HCT116 (cell line): ENCODE data around the gene SEMA3E. TPM values are rescaled to one million over a fixed set of nuclear protein-coding genes. Genes with fewer than 3 reads are reported as not detected.

ENCODE experiments used
- ATAC-seq: fragments of 200-7000 bp; cut with Tn5 transposase; 2 replicates; pipeline ENCODE4 v1.9.1; 2020; ENCODE audit warnings: mild to moderate bottlenecking, moderate library complexity
- BruUV-seq: library from RNA; stranded (reverse); fragments of 400-500 nt; replicated peaks from 2 replicates; lab custom pipeline; 2021; lab: Mats Ljungman, UMichigan
- CTCF ChIA-PET: fragments of 300-600 bp; sonication (Branson Sonifier 250); formaldehyde crosslinking; loops from one replicate; lab custom pipeline; 2021; ENCODE audit warnings: antibody characterized with exemption; lab: Charles Lee
- POLR2A ChIA-PET: fragments of 300-600, 350-600 bp; sonication (Branson Sonifier 250); formaldehyde crosslinking; loops from one replicate; lab custom pipeline; 2021; ENCODE audit warnings: antibody characterized with exemption; lab: Charles Lee
- RAD21 ChIA-PET, 2 experiments: fragments of 300-600 bp; sonication (Branson Sonifier 250); formaldehyde crosslinking; loops; one replicate each; lab custom pipeline; 2023; ENCODE audit warnings: low total read pairs in 2 of 2; ENCODE audit not compliant: uncharacterized antibody in 2 of 2, unreplicated experiment in 2 of 2, low non-redundant PET in 1 of 2; lab: Charles Lee
- DNase-seq: peaks from one replicate; pipeline ENCODE4 v3.0.0-alpha.2; 2010; ENCODE audit warnings: low read depth, low spot score
- H2AFZ ChIP-seq: fragments of 200-600 bp; shearing (Covaris generic), sonication (generic); 2 replicates; pipeline ENCODE4 v1.6.1; 2017; ENCODE audit warnings: low read depth, mixed run types, mixed read lengths, antibody characterized with exemption, low read length; ENCODE audit not compliant: poor library complexity, severe bottlenecking
- H3K27ac ChIP-seq: 2 replicates; pipeline ENCODE4 v1.5.1; 2012; ENCODE audit warnings: low read depth, low read length
- H3K27me3 ChIP-seq: fragments of 200-600 bp; sonication (generic); 2 replicates; pipeline ENCODE4 v1.6.1; 2016; ENCODE audit warnings: mixed run types, low read length, mixed read lengths; ENCODE audit not compliant: insufficient read depth
- H3K36me3 ChIP-seq, 2 experiments: fragments of 200-500 bp in 1 of 2; fragments of 200-600 bp in 1 of 2; sonication (Bioruptor generic) in 1 of 2; sonication (generic) in 1 of 2; 2 replicates each; pipeline versions ENCODE4 v1.5.1 to v1.6.1; 2014 to 2016; ENCODE audit warnings: low read length in 2 of 2, inconsistent platforms in 1 of 2, mixed read lengths in 1 of 2, mixed run types in 1 of 2; ENCODE audit not compliant: insufficient read depth in 2 of 2, control insufficient read depth in 1 of 2
- H3K4me1 ChIP-seq, 2 experiments: fragments of 200-600 bp in 1 of 2; sonication (generic) in 1 of 2; 2 replicates each; pipeline versions ENCODE4 v1.5.1 to v1.6.1; 2012 to 2017; ENCODE audit warnings: low read length in 2 of 2, inconsistent platforms in 1 of 2, mild to moderate bottlenecking in 1 of 2, mixed read lengths in 1 of 2, mixed run types in 1 of 2, moderate library complexity in 1 of 2; ENCODE audit not compliant: insufficient read depth in 2 of 2, control insufficient read depth in 1 of 2
- H3K4me2 ChIP-seq: fragments of 200-600 bp; sonication (generic); 2 replicates; pipeline ENCODE4 v1.6.1; 2017; ENCODE audit warnings: mixed run types, low read length, mixed read lengths
- H3K4me3 ChIP-seq, 2 experiments: fragments of 200-600 bp in 1 of 2; sonication (generic) in 1 of 2; replicated peaks in 1 of 2; 2 replicates each; pipeline ENCODE4 v1.5.1; 2011 to 2016; ENCODE audit warnings: low read length in 2 of 2, control low read depth in 1 of 2, low read depth in 1 of 2, mild to moderate bottlenecking in 1 of 2, mixed read lengths in 1 of 2, mixed run types in 1 of 2
- H3K79me2 ChIP-seq: fragments of 200-600 bp; sonication (generic); 2 replicates; pipeline ENCODE4 v1.6.1; 2017; ENCODE audit warnings: mild to moderate bottlenecking, mixed run types, low read length, moderate library complexity, mixed read lengths; ENCODE audit not compliant: insufficient read depth
- H3K9ac ChIP-seq: fragments of 200-600 bp; sonication (generic); 2 replicates; pipeline ENCODE4 v1.6.1; 2016; ENCODE audit warnings: low read length, mixed read lengths
- H3K9me2 ChIP-seq: fragments of 200-600 bp; sonication (generic), shearing (Covaris generic); 2 replicates; pipeline ENCODE4 v1.6.1; 2017; ENCODE audit warnings: mixed run types, mild to moderate bottlenecking, moderate library complexity; ENCODE audit not compliant: insufficient read depth
- H3K9me3 ChIP-seq, 2 experiments: fragments of 200-500 bp in 1 of 2; fragments of 200-600 bp in 1 of 2; sonication (Bioruptor generic) in 1 of 2; sonication (generic) in 1 of 2; 2 replicates each; pipeline ENCODE4 v1.6.1; 2014 to 2017; ENCODE audit warnings: low read length in 2 of 2, mixed read lengths in 2 of 2, inconsistent platforms in 1 of 2, low read depth in 1 of 2, mild to moderate bottlenecking in 1 of 2, mixed run types in 1 of 2, moderate library complexity in 1 of 2; ENCODE audit not compliant: control insufficient read depth in 1 of 2, insufficient read depth in 1 of 2
- H4K20me1 ChIP-seq: fragments of 200-600 bp; sonication (generic), shearing (Covaris generic); 2 replicates; pipeline ENCODE4 v1.6.1; 2017; ENCODE audit warnings: mixed run types, mild to moderate bottlenecking, moderate library complexity; ENCODE audit not compliant: insufficient read depth
- CBX3 ChIP-seq: IDR thresholded peaks from 2 replicates; pipeline ENCODE4 v1.6.1; 2012; ENCODE audit warnings: low read depth
- CEBPB ChIP-seq: IDR thresholded peaks from 2 replicates; pipeline ENCODE4 v1.6.1; 2012; ENCODE audit warnings: low read depth
- EZH2phosphoT487 ChIP-seq: fragments of 200-600 bp; IDR thresholded peaks from 2 replicates; pipeline ENCODE4 v1.6.1; 2018; ENCODE audit warnings: antibody characterized with exemption, borderline replicate concordance
- POLR2A ChIP-seq: IDR thresholded peaks from 2 replicates; pipeline ENCODE4 v1.7.0; 2011; ENCODE audit warnings: borderline replicate concordance; ENCODE audit not compliant: insufficient read depth, insufficient read length; ENCODE audit errors: extremely low read depth
- POLR2AphosphoS5 ChIP-seq: IDR thresholded peaks from 2 replicates; pipeline ENCODE4 v1.6.1; 2011; ENCODE audit warnings: mild to moderate bottlenecking, low read depth, low read length, moderate library complexity
- RAD21 ChIP-seq: IDR thresholded peaks from 2 replicates; pipeline ENCODE4 v1.6.1; 2012; ENCODE audit warnings: low read depth, mild to moderate bottlenecking
- SIN3A ChIP-seq: IDR thresholded peaks from 2 replicates; pipeline ENCODE4 v1.6.1; 2012; ENCODE audit warnings: low read depth
- SP1 ChIP-seq: IDR thresholded peaks from 2 replicates; pipeline ENCODE4 v1.6.1; 2012; ENCODE audit warnings: low read depth
- TCF7L2 ChIP-seq: IDR thresholded peaks from 2 replicates; pipeline ENCODE4 v1.7.0; 2011; ENCODE audit warnings: borderline replicate concordance, inconsistent platforms; ENCODE audit not compliant: insufficient read depth, insufficient read length; ENCODE audit errors: extremely low read depth
- YY1 ChIP-seq: IDR thresholded peaks from 2 replicates; pipeline ENCODE4 v1.6.1; 2011; ENCODE audit warnings: low read length, low read depth, moderate library complexity, mild to moderate bottlenecking; ENCODE audit not compliant: insufficient replicate concordance; ENCODE audit errors: extremely low read depth
- intact Hi-C: fragments of 100-400 bp; cut with micrococcal nuclease; formaldehyde crosslinking; loops from 2 replicates; pipeline ENCODE4 v1.10.0; 2022
- total RNA-seq: library from RNA; stranded (reverse); gene quantifications from one replicate; pipeline ENCODE4 v1.2.1, GENCODE V29; 2021; ENCODE audit not compliant: unreplicated experiment
- TF ChIP-seq, protein P1 (sequence below): IDR thresholded peaks from 2 replicates; pipeline ENCODE4 v1.6.1; 2012
- TF ChIP-seq, protein P2 (sequence below): IDR thresholded peaks from 2 replicates; pipeline ENCODE4 v1.6.1; 2011; ENCODE audit warnings: mild to moderate bottlenecking, low read length, moderate library complexity; ENCODE audit not compliant: insufficient replicate concordance; ENCODE audit errors: extremely low read depth
- TF ChIP-seq, protein P3 (sequence below), 3 experiments: fragments of 200-600 bp in 1 of 3; sonication (generic) in 1 of 3; IDR thresholded peaks in 2 of 3; conservative IDR thresholded peaks in 1 of 3; 2 replicates each; pipeline ENCODE4 v1.5.1; 2012 to 2017; ENCODE audit warnings: low read depth in 2 of 3, low read length in 2 of 3, antibody characterized with exemption in 1 of 3, borderline replicate concordance in 1 of 3, control low read depth in 1 of 3, mild to moderate bottlenecking in 1 of 3, mixed read lengths in 1 of 3, mixed run types in 1 of 3, moderate library complexity in 1 of 3; ENCODE audit not compliant: insufficient read depth in 1 of 3

Gene SEMA3E
- total RNA-seq, 1 experiment from 2014 or later: 1.6 TPM

DNA sequence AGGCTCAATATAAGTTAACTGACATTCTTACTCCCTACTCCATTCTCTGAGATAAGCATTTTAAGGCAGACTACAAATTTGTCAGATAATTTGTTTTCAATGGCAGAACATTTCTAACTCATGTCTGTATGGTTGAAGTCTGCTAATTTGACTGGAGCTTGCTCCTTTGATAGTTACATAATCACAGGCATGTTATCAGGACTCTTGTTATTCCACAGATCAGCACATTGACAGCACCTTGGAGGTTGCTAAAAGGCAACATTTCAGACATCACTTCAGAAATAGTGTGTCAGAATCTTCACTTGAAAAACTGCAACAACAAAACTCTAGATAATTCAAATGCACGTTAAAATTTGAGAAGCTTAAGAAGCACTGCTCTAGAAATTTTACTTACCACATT is 327.9 kb downstream of the SEMA3E start:
- no peak overlapping the region for H3K4me3 ChIP-seq
- H4K20me1 ChIP-seq: no peaks in the 10 kb centered on the region
- H3K36me3 ChIP-seq: no peaks in the 10 kb centered on the region
- no peak overlapping the region for H3K4me2 ChIP-seq
- intact Hi-C loops: no loop called here
- H3K27me3 ChIP-seq: no peaks in the 10 kb centered on the region
- CTCF ChIA-PET: no interaction called here
- H3K9me2 ChIP-seq: no peaks in the 10 kb centered on the region
- DNase-seq (no peak), ATAC-seq (no peak)
- no peaks in the 10 kb centered on the region for H3K9me3 ChIP-seq
- no peaks in the 10 kb centered on the region for H3K79me2 ChIP-seq
- H2AFZ ChIP-seq: no peak overlapping the region
- no peak overlapping the region for H3K9ac ChIP-seq
- H3K27ac ChIP-seq: no peak overlapping the region
- no TSS peak for BruUV-seq
- no peaks in the 10 kb centered on the region for H3K4me1 ChIP-seq
- TF ChIP-seq POLR2AphosphoS5 (no peak), RAD21 (no peak), POLR2A (no peak)
- TF ChIP-seq, all 23 proteins: peak for 0
- RAD21 ChIA-PET: no interaction called here
- POLR2A ChIA-PET: no interaction called here

DNA sequence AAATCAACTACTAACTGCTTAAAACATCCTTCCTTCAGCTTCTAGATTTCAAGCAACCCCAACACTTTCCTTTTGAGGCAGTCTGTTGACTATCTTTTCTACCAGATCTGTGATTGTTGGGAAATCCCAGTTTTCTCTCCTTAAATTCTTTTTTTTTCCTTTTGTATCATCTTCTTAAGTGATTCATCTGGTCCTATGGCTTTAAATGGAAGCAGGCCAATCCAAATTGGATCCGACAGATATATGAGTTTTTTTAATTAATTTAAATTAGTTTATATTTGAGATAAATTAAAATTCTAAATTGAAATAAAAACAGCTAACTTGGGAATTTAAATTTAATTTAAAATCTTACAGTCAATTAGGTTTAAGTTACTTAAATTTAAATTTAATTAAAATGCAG is 335.0 kb downstream of the SEMA3E start:
- no peaks in the 10 kb centered on the region for H3K79me2 ChIP-seq
- intact Hi-C loops: no loop called here
- ChIA-PET CTCF (no interaction called here), POLR2A (no interaction called here), RAD21 (no interaction called here)
- TF ChIP-seq, protein P1, sequence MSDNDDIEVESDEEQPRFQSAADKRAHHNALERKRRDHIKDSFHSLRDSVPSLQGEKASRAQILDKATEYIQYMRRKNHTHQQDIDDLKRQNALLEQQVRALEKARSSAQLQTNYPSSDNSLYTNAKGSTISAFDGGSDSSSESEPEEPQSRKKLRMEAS: no peak
- TF ChIP-seq, protein P2, sequence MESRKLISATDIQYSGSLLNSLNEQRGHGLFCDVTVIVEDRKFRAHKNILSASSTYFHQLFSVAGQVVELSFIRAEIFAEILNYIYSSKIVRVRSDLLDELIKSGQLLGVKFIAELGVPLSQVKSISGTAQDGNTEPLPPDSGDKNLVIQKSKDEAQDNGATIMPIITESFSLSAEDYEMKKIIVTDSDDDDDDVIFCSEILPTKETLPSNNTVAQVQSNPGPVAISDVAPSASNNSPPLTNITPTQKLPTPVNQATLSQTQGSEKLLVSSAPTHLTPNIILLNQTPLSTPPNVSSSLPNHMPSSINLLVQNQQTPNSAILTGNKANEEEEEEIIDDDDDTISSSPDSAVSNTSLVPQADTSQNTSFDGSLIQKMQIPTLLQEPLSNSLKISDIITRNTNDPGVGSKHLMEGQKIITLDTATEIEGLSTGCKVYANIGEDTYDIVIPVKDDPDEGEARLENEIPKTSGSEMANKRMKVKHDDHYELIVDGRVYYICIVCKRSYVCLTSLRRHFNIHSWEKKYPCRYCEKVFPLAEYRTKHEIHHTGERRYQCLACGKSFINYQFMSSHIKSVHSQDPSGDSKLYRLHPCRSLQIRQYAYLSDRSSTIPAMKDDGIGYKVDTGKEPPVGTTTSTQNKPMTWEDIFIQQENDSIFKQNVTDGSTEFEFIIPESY: no peak
- TF ChIP-seq RAD21 (no peak), TCF7L2 (no peak), SIN3A (no peak), POLR2A (no peak), SP1 (no peak), CBX3 (no peak), YY1 (no peak), EZH2phosphoT487 (no peak), CEBPB (no peak)
- TF ChIP-seq, protein P3, sequence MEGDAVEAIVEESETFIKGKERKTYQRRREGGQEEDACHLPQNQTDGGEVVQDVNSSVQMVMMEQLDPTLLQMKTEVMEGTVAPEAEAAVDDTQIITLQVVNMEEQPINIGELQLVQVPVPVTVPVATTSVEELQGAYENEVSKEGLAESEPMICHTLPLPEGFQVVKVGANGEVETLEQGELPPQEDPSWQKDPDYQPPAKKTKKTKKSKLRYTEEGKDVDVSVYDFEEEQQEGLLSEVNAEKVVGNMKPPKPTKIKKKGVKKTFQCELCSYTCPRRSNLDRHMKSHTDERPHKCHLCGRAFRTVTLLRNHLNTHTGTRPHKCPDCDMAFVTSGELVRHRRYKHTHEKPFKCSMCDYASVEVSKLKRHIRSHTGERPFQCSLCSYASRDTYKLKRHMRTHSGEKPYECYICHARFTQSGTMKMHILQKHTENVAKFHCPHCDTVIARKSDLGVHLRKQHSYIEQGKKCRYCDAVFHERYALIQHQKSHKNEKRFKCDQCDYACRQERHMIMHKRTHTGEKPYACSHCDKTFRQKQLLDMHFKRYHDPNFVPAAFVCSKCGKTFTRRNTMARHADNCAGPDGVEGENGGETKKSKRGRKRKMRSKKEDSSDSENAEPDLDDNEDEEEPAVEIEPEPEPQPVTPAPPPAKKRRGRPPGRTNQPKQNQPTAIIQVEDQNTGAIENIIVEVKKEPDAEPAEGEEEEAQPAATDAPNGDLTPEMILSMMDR (IDR thresholded peaks at IDR 0.05 in 2 of 3, conservative IDR thresholded peaks at IDR 0.05 in 1 of 3; ENCODE audit: borderline replicate concordance in 1 of 3, insufficient read depth in 1 of 3, low read depth in 2 of 3, low read length in 2 of 3): no peak
- DNase-seq (no peak), ATAC-seq (no peak)
- no peak overlapping the region for H3K4me3 ChIP-seq
- H3K4me1 ChIP-seq: no peaks in the 10 kb centered on the region
- no peaks in the 10 kb centered on the region for H3K27me3 ChIP-seq
- H3K9me3 ChIP-seq: no peaks in the 10 kb centered on the region
- no peaks in the 10 kb centered on the region for H4K20me1 ChIP-seq
- no peak overlapping the region for H3K4me2 ChIP-seq
- no peak overlapping the region for H3K27ac ChIP-seq
- H3K9me2 ChIP-seq: no peaks in the 10 kb centered on the region
- BruUV-seq: no TSS peak
- no peak overlapping the region for H2AFZ ChIP-seq
- no peaks in the 10 kb centered on the region for H3K36me3 ChIP-seq
- no peak overlapping the region for H3K9ac ChIP-seq
